Stimulated activated CD4-positive, alpha-beta T cell treated with anti-CD3 and anti-CD28 coated beads, Interleukin-15, amount 100 ng/mL, for 24 hours (primary cell): ENCODE results near the gene SLC2A13.
"Not testable (repeated sequence)": the region's sequence is repeated elsewhere in the genome, so short reads cannot be mapped to it uniquely, and the experiment has no call there.

Source experiments
- DNase-seq: peaks from one replicate; pipeline ENCODE4 v3.0.0-alpha.2; 2020

SLC2A13 gene

DNA sequence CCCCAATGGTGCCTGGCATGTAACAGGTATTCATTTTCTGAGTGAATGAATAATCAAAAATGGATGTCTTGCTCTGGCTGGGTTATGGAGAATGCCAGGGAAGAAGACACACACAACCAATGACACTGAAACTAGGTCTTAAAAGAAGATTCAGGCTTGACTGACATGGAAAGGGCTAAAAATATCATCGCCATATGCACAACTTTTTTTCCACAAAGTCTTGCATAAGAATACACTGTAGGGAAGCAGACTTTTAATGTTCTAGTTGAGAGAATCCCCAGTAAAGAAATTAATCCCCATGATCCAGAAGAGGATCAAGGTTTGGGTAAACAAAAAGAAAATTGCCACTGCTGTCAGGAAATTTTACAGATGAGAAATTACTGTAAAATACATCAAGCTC, 116.4 kb downstream of the SLC2A13 start:
- no peak for DNase-seq

DNA sequence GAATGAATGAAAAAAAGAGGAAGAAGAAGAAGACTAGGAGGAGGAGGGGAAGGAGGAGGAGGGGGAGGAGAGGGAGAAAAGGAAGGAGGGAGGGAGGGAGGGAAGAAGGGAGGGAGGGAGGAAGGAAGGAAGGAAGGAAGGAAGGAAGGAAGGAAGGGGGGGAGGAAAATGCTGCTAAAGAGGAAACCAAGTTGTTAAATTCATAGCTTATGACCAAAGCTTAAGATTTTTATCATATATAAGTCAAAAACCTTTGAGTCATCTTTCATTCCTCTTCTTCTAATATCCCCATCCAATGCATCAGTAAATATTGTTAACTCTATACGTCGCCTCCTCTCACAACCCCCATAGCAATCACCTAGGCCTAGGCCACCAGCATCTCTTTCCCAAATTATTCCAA, 117.3 kb downstream of the SLC2A13 start:
- no peak for DNase-seq

DNA sequence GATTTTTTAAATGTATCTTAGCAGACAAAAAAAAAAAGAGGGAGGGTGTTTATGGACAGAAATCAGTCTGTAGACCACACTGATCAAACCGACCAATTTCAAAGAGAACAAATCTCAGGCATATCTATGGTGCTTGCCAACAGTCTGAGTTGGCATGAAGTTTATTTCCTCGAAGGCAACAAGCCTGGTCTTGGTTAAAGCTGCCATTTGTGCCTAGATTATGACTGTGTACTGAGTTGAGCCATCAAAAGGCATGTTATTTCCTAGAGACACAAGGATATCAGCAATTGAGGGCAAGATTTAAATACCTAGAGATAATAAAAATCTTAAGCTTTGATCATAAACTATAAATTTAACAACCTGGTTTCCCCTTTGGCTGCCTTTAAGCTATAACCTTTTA, 119.2 kb downstream of the SLC2A13 start:
- no peak for DNase-seq

DNA sequence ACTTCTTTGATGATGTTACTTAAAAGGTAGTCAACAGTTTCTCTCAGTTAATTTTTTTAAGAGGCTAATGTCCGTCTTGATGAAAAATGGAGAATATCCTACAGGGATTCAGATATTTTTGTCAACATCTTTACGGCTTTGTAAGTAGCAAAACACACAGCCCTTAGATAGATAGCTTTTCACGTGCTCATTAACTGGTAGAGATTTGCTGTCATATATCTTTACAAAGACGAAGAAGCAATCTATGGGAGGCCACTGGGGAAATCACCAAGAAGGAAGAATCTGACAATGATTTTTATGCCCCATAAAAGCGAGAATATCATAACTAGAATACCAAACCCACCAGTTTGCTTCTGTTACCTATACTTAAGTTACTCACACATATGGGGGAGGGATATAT, 121.2 kb downstream of the SLC2A13 start:
- no peak for DNase-seq

DNA sequence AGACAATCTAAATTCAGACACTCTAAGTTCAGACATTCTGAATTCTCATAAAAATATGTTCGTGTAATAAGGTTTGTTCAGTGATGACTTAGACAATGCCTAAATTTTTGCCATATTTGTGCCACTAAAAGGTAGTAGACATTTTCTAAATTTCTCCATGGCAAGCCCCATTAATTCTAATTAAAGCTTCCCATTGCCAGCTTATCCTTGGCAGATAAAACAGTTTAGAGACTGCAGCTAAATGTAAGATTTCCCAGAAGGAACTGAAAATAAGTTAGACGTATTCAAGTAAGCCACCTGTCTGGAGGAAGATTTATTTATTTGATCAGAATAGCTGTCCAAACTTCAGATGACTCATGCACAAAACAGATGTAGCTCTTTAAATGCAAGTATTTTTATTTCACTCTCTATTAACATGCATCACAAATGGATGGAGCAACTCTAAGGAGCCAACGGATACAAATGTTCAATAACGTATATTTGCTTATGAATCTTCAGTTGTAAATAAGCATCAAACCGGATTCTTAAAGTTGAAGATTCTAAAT, 130.4 kb downstream of the SLC2A13 start:
- DNase-seq = no peak

DNA sequence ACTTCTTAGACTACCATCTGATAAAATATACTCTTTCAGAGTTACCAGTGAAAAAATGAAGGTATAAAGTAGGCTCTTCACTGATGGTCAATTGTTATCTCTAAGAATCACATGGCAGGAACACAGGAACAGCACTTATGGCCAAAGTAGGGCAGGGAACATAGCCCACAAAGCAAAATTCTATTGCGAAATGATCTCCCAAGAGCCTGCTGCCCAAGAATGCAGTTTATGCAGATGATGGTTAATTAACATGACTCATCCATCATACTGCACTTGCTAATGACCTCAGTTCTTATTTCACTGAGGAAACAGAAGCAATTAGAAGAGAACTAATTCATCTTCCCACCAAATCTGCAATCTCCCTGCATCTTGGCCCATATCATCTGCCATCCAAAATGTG, 133.8 kb downstream of the SLC2A13 start:
- DNase-seq = no peak

DNA sequence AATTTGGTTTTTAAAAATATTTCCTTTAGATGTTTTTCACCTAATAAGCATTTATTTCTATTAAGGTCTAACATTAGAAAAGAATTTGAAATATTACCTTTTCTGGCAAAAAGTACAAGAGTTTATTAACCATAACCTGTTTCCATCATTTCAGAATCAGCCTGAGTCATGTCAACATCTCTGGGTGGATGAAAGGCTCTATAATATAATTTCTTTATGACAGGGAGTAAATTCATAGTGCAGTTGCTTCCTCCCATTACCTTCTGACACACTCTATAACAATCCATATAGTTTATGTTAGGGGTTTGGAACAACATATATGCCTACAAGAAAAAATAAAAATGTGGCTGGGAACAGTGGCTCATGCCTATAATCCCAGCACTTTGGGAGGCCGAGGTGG, 134.5 kb downstream of the SLC2A13 start:
- DNase-seq = no peak

DNA sequence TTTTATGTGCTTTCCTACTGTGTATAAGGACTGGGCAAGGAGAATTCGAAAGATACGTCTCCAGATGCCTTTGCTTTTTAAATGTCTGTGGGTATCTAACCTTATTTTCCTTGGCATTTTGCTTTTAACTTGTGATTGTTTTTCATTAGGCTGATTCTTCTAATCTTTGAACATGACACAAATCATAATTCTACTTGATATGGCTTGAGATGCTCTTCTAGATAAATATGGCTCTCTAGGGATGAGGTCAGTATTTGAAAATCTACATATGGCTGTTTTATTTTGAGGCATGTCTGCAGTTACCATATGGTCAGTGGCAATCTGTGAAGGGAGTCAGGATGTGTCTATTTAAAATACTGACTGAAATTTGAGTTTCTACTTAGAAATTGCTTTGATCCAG, 139.2 kb downstream of the SLC2A13 start:
- DNase-seq = no peak

DNA sequence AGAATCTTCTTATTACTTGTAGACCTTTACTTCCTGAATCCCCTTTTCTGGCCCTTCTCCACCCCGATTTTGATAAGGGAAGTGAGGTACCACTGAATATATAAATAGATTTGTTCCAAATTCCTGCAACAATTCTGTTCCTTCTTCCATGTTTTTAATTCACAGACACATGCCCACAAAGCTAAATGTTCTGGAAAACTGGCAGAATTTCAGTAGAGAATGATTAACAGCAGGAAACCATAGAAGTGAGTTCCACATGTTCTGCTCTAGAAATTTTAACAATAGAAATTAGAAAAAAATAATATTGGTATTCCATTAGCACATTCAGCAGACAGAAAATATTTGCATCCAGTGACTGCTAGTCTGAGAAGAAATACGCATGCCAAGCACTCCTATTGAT, 139.6 kb downstream of the SLC2A13 start:
- DNase-seq = no peak

DNA sequence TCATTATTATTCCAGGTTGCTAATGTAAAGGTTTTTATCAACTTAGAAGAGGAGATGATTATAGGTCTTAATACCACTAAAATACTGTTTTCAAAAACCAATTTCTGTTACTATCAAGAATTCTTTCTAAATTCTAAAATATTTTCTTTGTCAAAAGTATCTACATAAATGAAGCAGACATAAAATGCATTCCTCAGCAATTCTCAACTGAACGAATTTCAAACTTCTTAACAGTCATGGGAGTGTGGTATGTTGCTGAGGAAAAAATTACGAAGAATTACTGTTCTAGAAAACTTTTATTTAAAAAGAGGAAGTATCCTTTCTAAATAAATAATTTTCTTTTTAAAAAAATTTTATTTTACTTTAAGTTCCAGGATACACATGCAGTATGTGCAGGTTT, 146.4 kb downstream of the SLC2A13 start:
- DNase-seq = no peak

DNA sequence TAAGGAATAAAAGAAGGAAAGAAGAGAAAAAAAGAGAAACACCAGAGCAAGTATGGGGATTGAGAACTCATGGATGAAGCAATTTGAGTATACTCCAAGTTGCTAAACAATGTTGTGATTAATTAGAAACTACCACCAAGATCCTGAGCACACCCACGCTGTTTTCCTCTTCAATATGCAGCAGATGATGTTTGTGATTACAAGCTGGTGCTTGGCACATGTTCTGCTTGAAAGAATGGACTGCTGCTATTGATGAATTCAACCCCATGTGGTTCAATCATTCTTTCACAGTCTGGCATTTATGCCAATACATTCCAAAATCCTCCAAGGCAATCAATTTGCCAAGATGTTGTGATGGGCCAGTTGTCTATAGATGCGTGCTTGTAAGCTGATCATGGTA, 146.8 kb downstream of the SLC2A13 start:
- no peak for DNase-seq

DNA sequence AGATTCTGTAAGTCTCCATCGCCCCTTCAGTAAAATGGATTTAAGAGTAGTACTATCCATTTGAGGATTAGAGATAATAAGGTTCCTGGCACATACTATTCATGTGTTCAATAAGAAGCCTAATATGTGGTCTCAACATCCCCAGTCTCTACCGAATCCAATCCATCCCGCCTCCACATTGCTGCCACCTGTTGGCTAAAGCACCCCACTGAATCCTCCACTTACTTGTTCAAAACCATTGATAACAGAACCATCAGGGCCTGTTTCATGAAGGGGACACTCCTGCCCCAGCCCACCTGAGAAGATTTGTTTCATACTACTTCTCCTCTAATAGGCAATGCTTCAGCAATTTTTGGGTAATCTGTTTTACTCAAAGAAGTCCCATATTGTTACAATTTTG, 147.5 kb downstream of the SLC2A13 start:
- DNase-seq = peak; percentile 3

DNA sequence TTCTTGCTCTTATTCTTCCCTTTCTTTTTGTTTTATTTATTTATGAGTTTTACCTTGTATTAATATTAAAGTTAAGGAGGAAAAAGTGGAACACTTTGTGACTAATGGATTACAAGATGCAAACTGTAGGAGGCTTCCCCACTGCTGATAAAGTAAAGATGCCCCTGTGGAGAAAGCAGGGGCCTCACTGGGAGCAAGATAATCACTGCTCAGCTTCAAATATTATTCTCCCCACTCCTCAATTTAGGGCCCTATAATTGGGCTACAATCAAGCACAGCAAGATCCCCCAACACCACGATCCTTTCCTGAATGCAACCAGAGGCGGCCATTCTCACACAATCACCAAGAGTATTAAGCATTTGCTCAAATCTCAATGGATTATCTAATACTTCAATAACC, 149.2 kb downstream of the SLC2A13 start:
- no peak for DNase-seq

DNA sequence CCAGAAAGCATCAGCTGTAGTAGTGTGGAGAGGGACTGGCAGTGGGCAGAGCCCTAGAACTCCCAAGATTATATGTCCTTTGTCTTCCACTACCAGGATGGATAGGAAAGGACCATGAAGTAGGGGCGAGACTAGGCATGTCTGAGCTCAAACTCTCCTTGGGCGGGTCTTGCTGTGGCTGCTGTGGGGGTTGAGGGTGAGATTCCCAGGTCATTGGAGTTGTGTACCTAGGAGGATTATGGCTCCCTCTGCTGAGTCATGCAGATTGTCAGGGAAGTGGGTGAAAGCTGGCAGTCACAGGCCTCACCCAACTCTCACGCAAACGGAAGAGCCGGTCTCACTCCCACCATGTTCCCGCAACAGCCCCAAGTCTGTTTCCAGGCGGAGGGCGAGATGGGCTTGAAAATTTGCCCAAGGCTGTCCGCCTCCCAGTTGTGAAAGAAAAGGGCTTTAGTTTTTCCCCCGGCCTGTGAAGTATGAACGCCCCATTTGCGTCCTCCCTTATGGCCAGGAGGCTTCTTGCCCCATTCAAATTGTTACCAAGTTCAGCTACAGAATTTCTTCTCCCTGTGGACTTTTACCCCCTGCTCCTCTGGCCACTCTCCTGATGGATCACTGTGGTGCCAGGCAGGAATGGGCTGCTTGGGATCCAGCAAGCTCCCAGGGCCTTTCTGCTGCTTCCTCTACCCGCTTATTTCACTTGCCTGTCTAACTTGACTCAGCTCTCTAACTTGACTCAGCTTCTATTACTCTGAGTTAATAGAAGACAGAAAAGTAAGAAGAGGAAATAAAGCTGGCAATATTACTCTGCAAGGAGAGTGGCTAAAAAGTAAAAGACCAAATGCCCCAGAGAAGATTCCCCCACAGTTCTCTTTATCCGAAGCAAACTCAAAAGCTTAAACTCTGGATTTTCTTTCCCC, 159.3 kb downstream of the SLC2A13 start:
- DNase-seq = no peak

DNA sequence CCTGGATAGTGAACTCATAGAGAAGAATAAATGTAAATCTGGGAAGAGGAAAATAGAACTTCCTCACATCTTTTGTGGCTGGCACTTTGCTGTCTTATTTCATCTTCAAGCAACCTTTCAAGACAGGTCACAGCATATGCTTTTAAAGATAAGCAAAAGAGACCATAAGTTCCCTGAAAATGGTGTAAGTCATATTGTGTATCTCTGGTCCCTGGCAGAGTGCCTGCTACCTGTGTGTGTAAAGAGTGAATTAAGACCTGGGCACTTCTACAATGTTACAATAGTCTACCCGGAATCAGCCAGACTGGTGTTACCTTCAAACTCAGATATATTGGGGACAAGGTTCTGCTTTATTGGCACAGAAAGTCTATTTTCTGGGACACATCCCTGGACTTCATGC, 168.8 kb downstream of the SLC2A13 start:
- DNase-seq = no peak

DNA sequence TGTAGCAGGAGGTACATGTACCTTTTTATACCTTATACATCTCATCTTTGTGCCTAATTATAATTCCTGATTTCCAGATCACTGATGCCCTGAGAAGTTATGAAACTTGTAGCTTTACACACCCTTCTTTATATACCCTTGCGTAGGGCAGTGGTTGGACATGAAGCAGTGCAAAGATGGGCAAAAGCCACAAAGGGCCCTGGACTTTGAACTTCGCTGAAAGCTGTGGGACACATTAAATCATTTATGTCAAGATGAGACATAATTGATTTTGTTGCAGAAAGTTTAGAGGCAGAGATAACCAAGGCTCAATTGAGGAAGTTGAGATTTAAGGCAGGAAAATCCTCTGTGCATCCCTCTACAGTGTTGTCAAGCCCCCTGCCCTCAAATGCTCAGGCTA, 170.0 kb downstream of the SLC2A13 start:
- DNase-seq = no peak

DNA sequence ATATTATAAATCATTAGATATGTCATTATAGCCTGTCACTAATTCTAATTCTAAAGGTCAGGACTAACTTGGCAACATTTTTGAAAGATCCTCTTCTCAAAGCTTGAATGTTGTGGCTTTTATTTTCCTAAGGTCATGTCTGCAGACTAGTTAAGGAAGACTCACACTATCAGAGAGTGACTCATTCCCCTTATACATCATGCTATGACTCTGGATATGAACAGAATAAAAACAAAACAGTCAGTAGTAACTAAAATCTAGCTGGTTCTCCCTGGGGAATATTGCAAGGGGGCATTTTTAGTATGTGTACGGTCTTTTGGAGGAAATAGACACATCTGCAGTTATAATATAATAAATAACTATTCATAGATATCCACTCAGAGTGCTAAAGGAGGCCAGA, 170.6 kb downstream of the SLC2A13 start:
- DNase-seq = no peak

DNA sequence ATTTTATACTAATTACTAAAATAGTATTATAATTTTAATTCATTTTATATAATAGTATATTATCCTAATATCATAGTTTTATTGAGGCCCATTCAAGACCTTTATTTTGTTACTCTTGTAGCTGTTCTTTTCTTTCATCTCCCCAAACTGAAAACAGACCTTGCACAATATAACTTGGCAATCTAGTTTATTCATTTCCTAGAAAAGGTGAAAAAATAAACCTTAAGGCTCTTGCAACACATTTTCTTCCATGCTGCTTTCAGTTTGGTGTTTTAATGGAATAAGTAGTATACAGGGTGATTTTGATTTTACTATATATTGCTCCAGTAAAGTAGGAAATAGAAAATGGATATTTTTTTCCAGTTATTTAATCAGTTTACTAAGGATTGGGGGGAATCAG, 174.0 kb downstream of the SLC2A13 start:
- no peak for DNase-seq

DNA sequence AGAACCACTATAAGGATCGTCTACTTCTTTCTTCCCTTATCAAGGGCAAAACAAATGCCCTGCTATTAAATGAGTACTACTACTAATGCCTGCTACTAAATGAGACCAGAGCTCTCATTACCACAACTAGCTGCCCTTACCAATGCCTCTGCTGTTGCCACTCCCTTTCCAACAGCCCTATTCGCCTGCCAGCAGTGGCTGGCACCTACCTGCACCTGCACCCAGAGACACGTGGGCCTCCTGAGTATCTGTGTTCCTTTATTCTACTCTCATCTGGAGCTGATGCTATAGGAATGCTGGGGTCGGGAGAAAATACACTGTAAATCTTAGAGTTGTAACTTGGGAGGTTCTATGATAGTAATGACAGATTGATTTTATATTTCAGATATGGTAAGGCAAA, 174.7 kb downstream of the SLC2A13 start:
- DNase-seq = no peak

DNA sequence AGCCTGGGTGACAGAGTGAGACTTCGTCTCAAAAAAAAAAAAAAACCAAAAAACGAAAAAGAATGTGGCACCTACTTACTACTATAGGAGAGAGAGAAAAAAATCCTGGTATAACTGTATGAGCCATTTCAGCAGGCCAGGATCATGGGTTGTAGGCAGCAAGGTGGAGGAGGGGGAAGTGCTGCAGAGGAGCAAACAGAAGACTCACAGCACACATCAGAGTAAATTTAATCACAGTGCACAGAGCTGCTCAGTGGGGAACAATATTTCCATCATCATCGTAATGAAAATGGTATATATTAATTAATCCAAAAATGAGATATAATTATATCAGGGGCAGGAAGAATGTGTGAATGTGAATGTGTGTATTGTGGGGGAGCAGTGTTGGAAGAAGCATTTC, 175.8 kb downstream of the SLC2A13 start:
- no peak for DNase-seq

DNA sequence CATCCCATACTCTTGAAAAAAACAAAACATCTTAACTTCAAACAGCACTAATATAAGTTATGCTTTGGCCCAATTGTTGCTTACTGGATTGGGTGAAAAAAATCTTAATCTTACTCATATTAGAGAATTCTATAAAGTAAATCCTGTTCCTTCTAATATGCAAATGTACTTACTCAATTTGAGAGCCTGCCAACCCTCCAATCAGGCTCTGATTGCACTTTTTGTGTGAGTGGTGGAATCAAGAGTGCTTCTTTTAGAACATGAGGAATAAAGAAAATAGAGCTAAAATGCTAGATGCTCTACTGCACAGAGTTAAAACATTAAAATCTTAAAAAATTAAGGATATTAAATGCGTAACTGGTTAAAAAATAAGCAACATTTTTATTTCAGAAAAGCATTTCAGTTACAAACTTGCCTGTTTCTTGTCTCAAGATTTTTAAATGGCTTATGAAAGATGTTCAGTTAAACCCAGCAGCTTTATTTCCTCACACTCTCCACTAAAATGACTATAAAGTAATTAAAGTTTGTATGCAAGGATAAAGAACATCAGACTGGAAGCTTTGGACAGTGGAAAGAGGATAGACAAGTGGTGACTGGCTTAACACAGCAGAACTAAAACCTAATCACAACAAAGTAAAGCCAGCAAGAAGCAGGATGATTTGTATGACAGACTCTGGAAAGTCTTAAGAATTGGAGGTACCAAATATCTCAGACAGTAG, 177.5 kb downstream of the SLC2A13 start:
- DNase-seq = no peak

DNA sequence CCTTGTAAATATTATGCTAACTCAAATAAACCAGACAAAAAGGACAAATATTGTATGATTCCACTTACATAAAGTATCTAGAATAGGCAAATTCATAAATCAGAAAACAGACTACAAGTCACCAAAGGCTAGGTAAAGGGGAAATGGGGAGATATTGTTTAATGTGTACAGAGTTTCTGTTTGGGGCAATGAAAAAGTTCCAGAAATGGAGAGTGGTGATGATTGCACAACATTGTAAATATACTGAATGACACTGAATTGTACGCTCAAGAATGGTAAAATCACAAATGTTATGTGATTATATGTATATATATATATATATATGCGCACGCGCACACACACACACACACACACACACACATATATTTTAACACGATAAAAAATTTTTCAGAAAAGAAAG, 182.5 kb downstream of the SLC2A13 start:
- no peak for DNase-seq

DNA sequence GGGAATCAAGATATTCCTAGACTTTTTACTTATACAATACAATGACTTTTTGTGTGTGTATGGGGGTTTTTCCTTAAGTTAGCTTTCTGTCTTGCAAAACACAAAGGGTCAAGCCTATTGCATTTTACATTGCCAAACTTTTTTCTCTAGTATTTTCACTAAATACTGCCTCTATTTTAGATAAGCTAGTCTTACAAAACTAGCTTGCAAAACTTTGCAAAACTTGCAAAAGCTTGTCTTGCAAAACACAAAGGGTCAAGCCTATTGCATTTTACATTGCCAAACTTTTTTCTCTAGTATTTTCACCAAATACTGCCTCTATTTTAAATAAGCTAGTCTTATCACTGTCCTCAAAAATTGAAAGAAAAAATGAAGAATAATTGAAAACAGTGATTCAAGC, 183.3 kb downstream of the SLC2A13 start:
- not testable (repeated sequence) for DNase-seq

DNA sequence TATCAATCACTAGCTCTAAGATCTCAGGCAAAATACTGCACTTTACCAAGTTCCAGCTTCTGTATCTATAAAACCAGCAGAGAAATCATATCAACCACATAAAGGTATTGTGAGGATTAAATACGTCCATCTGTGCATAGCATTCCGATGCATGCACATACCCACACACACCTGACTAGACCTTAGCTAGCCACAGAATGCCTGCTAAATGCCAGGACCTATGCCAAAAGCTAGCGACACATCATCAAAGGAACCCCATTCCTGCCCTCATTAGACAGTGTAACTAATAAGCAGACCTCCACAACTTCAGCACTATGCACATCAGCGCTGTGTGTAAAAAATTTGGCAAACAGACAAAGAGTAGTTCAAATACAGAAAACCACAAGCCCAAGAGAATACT, 185.2 kb downstream of the SLC2A13 start:
- DNase-seq = no peak
